ENCODE measurements around the gene GABBR2.

The GABBR2 gene

DNA sequence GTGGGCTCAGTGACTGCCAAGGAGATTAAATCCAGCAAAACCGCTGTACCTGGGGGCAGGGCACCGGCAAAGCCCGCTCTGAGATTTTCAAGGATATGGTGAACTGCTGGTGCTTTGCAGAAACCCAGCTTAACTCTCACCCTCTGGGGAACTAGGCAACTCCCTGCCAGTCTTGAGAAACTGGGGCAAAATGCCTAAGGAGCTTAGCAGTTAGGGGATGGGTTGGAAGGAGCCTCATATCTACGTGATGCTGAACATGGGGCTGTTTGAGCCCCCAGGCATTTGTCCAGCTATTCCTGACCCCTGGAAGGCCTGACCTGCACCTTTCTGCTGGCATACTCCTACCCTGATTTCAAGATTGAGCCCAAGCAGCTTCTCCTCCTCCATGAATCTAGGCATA, 344.6 kb downstream of the GABBR2 start:
- no peak for DNase-seq

DNA sequence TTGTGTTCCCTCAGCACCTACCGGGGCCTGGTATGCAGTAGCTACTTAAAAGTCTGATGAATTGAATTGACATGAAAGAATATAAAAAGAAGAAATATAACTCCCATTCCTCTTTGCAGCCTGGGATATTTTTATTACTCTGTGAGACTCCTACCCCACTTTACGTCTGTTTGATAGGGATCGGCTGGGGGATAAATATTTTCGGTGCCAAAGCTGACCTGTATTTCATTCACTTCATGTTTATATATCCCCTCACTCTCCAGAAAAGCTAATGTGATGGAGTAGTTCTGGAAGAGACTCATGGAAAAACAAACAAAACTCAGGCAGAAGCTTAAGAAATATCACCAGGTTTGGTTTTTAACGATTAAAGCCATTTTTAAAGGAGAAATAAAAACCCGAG, 345.1 kb downstream of the GABBR2 start:
- no peak for DNase-seq

DNA sequence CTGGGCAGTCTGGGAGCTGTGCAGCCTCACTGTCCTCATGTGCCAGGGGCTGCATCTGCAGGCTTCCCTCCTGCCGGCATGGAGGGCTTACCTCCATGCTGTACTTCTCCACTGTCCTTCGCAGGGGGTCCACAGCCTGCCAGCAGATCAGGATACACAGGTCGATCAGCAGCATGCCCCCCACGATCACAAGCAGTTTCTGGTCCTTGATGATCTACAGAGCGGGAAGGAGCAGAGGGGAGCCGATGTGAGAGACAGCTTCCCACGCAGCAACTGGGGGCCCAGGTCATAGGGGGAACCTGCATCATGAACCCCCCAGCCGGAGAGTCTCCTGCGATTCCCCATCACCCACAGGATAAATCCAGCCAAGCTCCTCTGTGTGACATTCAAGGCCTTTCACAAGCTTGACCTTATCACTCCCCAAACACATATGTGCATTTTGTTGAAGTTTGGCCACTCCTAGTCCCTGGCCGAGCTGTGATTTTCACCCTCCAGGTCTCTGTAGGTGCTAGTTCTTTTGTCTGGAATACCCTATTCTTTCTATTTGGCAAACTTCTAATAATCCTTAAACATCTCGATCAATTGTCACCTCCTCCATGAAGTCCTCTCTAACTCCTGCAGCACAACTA, 346.0 kb downstream of the GABBR2 start:
- no peak for DNase-seq

DNA sequence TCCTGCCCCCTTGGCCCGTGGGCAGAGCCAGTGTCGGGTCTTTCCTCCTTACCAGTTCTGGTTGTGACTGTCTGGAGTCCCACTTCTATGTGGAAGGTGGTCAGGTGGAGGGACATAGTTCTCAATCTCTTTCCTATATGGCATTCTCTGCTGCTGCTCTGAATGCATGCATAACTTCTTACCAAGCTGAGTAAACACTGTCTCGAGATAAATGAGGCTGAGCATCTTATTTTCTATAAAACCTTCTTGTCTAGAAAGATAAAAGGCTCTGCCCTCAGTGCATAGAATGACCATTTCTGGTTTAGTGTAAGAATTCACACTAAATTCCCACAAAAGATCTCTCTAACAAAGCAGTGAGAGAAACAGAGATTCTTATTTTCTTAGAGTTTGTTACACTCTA, 347.1 kb downstream of the GABBR2 start:
- no peak for DNase-seq

DNA sequence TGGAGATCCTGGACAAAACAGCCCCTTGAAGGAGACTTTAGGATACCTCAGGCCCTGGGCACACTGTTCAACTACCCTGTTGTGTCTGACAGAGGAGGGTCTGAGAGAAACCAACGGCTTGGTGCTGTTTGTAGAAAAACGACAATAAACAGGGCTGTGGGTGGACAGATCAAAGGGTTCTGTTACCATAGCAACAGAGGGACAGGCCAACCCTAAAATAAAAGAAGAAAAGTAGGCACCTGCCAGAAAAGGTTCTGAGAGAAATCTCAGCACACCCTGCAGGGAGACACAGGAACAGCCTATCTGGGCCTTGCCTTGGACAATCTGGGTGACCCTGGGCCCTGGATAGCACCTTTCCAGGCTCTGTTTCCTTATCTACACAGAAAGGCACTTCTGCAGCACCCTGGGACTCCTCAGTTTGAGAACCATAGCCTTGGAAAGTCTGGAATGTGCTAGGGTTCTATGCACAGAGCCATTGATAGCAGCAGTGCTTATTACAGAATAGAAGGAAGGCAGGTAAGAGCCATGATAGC, 348.5 kb downstream of the GABBR2 start:
- DNase-seq: no peak

DNA sequence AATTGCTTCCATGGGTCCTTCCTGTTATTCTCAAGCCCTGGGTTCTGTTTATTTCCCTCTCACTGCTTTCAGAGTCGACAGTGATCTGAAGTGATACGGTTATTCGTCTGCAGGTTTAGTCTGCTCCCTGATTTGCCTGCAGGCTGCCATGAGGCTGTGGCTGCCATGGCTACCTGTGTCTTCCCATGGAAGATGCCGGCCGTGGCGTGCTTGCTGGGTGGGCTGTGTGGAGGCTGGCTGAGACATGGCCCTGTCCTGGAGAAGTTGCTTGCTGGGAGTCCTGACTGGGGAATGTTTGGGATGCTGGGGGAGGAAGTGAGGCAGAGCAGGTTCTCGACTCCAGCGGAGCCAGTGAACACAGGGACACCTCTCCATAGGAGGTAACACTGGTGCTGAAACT, 349.2 kb downstream of the GABBR2 start:
- no peak for DNase-seq

DNA sequence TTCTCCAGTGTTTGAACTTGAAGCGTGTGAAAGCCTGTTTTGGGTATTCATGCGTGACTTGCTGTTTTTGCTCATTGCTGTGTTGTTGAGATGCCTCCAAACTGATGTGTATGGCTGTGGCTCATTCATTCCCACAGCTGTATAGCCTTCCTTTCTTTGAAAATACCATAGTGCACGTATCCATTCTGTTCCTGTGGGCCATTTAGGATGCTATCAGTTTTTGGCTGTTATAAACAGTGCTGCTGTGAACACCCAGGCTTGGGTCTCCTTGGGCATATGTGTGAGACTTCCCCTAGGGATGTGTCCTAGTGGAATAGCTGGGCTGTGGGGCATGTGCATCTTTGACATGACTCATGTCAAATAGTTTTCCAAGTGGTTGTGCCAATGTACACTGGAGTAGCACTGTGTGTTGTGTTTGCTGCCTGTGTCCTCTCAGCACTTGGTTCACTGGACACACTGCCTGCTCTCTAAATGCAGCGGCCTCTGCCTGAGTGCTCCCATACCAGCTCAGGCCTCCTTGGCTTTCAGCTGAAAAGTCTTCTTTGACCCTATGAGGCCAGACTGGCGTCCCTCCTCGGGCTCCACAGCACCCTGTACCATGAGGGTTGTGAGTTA, 350.7 kb downstream of the GABBR2 start:
- no peak for DNase-seq

DNA sequence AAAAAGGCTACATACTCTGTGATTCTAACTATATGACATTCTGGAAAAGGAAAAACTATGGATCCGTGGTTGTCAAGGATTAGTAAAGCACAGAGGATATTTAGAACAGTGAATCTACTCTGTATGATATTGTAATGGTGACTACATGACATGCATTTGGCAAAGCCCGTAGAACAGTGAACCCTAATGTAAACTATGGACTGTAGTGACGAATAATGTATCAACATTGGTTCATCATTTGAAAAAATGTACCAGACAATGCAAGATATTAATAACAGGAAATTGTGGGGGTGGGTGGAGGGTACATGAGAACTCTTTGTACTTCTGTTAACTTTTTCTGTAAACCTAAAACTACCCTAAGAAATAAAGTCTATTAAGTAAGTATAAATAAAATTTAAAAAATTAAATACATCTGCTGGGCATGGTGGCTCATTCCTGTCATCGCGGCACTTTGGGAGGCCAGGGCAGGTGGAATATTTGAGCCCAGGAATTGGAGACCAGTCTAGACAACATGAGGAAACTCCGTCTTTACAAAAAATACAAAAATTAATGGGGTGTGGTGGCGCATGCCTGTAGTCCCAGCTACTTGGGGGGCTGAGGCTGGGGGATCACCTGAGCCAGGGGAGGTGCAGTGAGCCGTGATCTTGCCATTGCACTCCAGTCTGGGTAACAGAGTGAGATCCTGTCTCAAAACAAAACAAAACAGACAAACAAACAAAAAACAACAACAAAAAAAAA, 351.6 kb downstream of the GABBR2 start:
- DNase-seq: no peak

DNA sequence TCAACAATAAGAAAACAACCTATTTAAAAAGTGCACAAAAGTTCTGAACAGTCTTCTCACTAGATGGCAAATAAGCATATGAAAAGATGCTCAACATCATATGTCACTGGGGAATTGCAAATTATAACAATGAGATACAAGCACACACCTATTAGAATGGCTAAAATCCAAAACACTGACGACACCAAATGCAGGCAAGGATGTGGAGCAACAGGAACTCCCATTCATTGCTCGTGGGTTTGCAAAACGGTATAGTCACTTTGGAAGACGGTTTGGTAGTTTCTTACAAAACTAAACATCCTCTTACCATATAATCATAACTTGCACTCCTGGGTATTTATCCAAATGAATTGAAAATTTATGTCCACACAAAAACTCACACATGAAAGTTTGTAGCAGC, 352.4 kb downstream of the GABBR2 start:
- no peak for DNase-seq

DNA sequence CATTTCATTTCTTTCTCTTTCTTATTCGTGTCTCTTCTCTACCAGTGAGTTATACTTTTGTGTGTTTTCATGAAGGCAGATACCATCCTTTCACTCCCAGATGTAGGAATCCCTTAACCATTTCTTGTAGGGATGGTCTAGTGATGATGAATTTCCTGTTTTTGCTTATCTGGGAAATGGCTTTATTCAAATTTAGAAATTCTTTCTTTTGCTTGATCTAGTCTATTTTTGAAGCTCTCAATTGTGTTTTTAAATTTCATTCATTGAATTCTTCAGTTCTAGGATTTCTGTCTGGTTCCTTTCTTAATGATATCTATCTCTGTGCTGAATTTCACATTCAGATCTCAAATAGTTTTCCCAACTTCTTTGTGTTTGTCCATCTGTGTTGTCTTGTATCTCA, 357.4 kb downstream of the GABBR2 start:
- no peak for DNase-seq

DNA sequence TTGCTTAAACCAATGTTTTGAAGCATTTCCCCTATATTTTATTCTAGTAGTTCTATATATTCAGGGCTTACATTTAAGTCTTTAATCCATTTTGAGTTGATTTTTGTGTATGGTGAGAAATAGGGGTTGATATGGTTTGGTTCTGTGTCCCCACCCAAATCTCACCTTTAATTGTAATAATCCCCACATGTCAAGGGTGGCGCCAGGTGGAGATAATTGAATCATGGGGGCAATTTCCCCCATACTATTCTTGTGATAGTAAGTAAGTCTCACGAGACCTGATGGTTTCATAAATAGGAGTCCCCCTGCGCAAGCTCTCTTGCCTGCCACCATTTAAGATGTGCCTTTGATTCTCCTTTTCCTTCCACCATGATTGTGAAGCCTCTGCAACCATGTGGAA, 361.1 kb downstream of the GABBR2 start:
- DNase-seq: no peak

DNA sequence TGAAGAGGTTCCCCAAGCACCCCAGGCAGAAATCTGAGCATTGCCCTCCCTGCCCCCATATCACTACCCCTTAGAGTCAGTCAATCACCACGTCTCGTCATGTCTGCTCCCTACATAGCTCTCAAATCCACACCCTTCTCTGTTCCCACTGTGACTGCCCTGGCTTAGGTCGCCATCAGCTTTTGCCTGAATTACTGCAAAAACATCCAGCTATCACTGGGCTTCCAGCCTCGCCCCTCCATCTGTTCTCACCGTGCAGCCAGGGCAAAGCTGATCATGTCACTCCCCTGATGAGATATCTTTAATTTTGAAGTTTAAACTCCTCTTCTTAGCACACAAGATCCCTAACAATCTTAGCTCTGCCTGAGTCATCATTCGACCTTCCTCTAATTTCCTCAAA, 363.7 kb downstream of the GABBR2 start:
- no peak for DNase-seq

DNA sequence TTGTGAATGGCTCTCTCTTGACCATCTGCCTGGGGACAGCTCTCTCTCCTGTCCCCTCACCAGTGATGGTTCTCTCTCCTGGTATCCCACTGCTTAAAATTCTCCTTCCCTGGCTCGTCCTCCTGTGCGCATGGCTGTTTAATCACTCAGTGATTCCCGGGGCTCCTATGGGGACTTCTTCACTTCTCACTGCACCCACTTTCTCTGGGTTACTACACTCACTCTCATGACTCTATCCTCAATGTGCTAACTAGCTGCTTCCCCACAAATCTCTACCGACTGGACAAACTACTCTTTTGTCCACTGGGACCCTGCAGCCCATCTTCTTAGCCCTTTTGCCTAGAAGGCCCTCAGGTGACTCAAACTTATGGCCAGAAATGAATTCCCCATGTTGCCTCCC, 364.2 kb downstream of the GABBR2 start:
- DNase-seq: no peak

DNA sequence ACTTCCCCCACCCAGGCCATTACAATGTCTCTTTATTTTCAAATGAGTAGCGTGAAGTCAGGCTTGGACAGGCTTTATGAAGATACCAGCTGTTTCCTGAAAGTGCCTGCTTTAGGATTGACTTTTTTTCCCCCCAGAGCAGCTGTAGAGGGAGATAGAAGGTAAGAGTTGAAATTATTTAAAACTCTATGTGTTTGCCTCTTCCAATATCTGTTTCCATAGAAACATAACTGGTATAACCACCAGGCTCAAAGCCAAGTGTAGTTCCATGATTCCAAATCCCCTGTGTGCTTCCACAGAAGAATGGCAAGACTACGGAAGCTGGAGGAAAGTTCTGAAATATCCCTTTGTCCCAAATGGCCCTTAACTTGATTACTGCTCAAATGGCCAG, 365.9 kb downstream of the GABBR2 start:
- DNase-seq: no peak

DNA sequence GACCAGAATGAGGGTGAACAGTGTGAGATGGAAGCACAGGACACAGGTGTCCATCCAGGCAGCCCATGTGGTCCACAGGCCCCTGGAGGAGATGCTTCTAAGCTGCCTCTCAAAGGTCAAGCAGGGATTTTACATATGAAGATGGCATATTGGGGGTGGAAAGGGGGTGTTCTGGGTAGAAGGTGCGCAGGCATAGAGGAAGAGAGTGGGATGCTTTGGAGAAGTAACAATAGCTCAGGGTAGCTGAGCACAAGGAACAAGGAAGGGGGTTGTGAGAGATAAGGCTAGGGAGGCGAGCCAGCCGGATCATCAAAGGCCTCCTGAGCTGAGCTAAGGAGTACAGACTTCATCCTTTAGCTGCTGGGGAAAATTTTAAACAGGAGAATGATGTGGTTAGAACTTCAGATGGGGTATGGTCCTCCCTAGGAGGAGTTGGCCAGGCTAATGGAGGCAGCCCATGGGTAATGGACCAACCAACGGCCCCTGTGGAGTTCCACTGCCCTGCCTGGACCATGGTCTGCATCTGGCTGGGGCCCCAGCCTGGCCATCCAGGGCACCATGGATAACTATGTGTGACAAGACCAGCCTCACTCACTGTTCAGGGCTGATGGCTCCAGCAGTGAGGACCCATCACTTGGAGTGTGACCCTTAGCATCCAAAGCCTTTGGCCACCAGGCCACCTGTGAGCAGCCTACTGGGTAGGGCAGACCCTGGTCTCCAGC, 366.5 kb downstream of the GABBR2 start:
- DNase-seq: no peak

DNA sequence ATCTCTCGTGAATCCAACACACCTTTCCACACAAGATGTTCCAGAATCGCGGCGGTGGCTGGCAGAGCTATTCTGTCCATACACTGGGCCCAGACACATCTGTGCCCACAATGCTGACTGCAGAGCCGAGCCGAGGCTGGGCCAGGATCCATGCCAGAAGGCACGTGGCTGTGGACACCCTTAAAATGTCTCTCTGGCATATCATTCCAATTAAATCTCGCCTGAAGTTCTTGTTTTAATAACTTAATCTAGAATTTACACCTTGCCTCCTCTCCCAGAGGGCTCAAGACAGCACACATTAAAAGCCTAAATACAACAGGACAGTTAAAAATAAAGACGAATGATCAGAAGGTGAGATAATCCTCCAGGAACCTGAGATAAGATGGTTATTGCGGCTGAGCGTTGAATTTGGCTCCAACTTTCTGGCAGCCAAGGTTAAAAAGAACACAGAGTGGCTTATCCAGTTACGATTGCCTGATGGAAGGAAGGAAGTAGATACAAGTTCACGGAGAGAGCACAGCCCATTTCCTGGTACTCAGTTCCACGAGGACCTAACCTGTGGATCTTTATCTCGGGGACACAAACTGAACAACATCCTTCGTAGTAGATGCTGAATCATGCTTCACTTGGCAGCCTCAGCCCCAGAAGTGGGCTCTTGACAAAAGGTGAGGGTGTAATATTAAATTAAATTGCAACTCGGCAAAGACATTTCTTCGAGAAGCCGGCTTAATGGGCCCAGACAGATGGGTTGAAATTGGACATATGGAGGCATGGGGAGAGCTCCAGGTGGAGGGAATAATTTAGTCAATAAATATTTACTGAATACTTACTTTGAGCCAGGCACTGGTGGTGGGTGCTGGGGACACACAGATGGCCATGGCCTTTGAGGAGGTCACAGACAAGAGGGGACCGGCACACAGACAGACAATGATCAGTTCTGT, 367.3 kb downstream of the GABBR2 start:
- DNase-seq: no peak

DNA sequence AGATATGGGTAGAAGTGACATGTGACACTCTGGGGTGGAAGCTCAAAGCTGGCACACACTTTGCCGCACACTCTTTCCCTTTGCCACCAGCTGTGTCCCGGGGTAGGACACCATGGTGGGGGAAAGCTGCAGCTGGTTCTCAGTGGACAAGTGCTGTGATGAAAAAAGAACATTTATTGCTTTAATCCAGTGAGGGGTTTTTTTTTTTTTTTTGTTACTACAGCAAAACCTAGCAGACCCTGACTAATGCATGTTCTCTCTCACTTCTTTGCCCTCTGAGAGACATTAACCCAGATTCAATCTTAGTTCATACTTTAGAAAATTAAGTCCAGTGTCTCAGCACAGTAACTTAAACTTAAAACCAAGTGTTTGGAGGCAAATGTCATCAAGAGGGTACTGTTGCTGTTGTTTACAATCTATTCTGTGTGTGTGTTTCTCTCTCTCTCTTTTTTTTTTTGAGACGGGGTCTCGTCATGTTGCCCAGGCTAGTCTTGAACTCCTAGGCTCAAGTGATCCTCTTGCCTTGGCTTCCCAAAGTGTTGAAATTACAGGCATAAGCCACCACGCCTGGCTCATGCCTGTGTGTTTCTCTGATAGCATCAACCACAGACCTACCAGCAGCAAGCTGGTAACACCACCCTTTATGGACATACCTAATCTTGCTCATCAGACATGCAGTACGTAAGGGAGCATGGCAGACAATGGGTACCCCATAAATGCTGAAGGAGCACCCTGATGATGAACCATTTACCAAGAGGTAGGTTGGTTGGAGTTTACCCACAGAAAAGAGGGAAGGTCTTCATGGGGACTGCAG, 368.5 kb downstream of the GABBR2 start:
- no peak for DNase-seq

DNA sequence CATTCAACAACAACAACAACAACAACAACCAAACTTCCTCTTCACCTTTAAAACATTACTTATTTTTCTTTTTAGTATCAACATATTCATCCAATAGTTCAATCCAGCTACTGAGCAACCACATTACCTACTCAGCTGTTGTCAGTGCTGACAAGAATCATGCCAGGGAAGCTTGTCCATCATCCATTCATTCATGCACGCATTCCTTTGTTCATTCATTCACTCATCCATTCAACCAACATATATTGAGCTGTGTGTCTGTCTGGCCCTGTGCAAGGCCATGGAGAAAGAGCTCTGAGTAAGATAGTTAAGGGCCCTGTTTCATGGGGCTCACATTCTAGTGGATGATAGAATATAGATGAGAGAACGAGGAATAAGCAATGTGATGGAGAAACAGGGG, 373.1 kb downstream of the GABBR2 start:
- DNase-seq: no peak

DNA sequence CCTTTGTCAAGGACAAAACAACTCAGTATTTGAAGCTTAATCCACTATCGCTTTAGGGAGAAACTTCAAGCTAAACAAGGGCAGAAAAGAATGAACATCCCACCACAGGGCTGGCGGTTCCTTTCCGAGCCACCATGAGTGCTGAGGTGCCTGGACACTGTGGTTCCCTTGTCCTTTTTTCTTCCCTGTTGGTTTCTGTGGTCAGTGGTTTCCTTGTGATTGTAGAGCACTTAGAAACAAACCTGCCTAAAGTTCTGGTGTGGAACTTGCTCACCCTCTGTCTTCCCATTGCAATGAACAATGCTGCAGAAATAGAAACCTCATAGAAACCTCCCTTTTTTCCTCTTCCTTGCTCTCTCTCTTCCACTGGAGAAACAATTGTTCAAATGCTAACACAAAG, 373.9 kb downstream of the GABBR2 start:
- DNase-seq: no peak

DNA sequence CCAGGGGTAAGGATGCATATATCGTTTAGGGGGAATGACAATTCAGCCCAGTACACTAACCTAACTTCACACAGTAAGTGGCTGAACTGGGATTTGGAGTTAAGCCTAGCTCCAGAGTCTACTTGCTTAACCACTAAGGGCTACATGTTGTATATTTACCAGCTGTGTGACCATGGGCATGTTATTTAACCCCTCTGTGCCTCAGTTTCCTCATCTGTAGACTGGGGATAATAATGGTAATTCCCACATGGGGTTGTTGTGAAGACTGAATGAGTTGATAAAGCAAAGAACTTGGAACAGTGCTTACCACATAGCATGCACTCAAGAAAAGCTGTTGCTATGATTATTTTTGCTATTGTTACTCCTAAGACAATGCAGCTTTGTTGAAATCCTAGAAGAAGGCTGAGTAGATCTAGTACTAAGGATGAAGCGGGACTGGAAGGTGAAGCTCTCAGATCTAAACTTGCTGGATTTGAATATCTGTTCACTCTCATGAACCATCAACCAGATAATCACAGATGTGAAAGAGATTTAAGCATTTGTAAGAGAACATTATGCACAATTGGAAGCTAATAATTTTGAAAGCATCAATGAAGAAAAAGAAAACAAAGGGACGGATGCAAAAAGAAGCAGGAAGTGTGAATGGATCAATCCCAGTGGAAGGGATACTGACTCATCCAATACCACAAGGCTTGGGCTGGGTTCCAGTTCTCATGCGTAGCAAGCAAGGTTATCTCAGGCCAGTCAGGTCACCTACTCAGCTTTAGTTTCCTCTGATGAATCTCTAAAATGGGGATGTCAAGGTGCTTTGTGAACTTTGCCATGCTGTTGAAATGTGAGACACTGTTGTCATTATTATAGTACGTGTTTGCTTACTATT, 374.8 kb downstream of the GABBR2 start:
- DNase-seq: no peak

Measured in DMS79 (cell line).